D721Med (cell line): ENCODE results near the gene PRDM10.
"Not testable (repeated sequence)": the region's sequence is repeated elsewhere in the genome, so short reads cannot be mapped to it uniquely, and the experiment has no call there.

Experiments
- DNase-seq: peaks from one replicate; pipeline ENCODE4 v3.0.0; 2011; ENCODE audit warnings: low spot score; ENCODE audit not compliant: insufficient read length
- FAIRE-seq: peaks from 2 replicates; lab custom pipeline; 2011; peaks lifted over from hg19 to GRCh38; lab: Jason Lieb, UNC
- TF ChIP-seq, protein P1 (sequence below): IDR thresholded peaks from 2 replicates; pipeline ENCODE4 v1.5.1; 2012; ENCODE audit warnings: mild to moderate bottlenecking, control low read depth; ENCODE audit not compliant: insufficient read depth; ENCODE audit errors: missing control alignments

Gene PRDM10

DNA sequence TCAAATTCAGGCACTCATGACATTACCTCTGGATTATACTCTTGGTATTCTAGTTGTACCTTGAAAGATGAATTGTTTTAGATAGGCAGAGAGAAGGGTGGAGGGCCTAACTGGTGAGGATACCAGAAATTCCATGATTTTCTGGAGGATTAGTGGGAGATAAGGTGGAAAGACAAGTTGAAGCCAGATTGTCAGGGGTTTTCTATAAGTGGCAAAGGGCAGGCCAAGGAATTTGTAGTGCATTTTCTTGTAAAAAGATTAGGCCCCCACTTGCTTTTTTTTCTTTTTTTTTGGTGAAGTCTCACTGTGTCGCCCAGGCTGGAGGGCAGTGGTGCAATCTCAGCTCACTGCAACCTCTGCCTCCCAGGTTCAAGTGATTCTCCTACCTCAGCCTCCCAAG lies 28.4 kb upstream of the PRDM10 start:
- no peak for FAIRE-seq
- DNase-seq, result no peak
- TF ChIP-seq, protein P1, sequence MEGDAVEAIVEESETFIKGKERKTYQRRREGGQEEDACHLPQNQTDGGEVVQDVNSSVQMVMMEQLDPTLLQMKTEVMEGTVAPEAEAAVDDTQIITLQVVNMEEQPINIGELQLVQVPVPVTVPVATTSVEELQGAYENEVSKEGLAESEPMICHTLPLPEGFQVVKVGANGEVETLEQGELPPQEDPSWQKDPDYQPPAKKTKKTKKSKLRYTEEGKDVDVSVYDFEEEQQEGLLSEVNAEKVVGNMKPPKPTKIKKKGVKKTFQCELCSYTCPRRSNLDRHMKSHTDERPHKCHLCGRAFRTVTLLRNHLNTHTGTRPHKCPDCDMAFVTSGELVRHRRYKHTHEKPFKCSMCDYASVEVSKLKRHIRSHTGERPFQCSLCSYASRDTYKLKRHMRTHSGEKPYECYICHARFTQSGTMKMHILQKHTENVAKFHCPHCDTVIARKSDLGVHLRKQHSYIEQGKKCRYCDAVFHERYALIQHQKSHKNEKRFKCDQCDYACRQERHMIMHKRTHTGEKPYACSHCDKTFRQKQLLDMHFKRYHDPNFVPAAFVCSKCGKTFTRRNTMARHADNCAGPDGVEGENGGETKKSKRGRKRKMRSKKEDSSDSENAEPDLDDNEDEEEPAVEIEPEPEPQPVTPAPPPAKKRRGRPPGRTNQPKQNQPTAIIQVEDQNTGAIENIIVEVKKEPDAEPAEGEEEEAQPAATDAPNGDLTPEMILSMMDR, result no peak

DNA sequence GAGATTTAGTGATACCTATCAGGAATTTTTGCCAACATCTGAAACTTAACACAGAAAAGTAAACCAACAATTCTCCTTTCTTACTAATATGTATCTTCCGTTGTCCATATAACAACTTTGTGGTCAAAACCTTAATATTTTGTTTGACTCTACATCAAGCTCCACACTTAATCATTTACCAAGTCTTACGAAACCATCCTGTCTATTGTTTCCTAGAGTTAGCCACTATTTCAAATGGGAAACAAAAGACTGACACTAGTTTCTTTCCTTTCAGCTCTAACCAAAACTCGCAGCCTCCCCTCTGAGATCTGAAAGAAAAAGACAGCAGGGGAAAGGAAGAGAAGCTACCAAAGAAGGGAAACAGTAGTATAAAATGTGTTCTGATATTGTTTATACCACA lies 26.5 kb upstream of the PRDM10 start:
- TF ChIP-seq, protein P1, result no peak
- DNase-seq, result no peak
- no peak for FAIRE-seq

DNA sequence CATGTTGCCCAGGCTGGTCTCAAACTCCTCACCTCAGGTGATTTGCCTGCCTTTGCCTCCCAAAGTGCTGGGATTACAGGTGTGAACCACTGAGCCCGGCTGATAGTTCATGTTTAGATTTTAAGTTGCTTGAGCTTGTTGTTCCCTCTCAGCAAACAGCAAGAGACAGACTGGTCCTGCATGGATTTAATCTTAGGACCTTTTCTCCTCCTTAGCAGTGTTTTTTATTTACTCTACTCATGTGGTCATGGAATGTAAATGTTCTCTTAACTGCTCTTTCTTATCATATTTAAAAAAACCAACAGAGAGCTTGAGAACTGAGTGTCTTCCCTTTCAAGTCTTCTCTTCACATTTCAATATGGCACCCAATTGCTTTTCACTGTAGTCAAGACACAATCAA lies 22.7 kb upstream of the PRDM10 start:
- TF ChIP-seq, protein P1, result no peak
- no peak for FAIRE-seq

DNA sequence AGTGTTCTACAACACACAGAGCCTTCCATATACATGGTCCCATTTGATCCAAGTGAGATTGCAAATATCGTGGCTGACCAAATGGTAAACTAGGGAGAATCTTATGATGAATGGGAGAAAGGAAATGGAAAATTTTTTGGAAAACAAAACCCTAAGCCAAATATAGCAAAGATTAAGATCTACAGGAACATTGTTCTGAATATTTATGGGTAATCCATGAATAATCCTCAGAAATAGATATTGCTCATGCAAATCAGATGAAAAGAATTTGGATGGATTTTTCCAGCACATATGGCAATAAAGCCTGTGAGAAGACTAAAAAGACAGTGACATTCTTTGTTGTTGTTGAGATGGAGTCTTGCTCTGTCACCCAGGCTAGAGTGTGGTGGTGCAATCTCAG lies 21.7 kb upstream of the PRDM10 start:
- TF ChIP-seq, protein P1, result no peak
- DNase-seq, result no peak
- no peak for FAIRE-seq

More for the DNA sequence above, 22.7 kb upstream of the PRDM10 start:
- DNase-seq, result no peak

DNA sequence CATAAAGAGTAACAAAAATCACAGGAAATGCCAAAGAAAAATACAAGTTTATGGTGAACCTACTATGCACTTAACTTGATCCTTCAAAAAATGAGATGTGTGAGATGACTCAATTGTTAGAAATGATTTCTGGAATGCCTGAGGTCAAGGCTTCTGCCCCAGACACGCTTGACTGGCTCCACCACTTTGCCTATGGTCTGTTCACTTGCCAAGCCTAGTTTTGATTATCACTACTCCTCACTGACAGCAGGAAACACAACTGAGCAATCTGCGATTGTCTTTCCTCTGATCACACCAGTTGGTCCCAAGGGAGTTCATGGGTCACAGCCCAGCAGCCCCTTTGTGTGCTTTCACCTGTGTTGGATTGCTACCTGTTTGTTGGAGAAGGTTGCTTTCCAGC lies 20.6 kb upstream of the PRDM10 start:
- DNase-seq (no peak), FAIRE-seq (no peak)
- TF ChIP-seq, protein P1, result no peak

DNA sequence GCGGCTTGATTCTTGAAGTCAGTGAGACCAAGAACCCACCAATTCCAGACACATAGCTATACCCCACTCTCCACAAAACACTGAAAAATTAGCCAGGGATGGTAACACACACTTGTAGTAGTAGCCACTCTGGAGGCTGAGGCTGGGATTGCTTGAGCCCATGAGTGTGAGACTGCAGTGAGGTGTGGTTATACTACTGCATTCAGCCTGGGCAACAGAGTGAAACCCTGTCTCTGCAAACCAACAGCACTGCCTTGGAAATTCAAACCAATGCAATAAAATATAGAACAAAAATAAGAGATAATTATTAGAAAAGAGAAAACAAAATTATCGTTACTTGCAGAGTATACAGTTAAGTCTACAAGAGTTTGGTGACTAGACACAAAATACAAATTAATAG lies 20.2 kb upstream of the PRDM10 start:
- TF ChIP-seq, protein P1, result no peak
- DNase-seq, result no peak

DNA sequence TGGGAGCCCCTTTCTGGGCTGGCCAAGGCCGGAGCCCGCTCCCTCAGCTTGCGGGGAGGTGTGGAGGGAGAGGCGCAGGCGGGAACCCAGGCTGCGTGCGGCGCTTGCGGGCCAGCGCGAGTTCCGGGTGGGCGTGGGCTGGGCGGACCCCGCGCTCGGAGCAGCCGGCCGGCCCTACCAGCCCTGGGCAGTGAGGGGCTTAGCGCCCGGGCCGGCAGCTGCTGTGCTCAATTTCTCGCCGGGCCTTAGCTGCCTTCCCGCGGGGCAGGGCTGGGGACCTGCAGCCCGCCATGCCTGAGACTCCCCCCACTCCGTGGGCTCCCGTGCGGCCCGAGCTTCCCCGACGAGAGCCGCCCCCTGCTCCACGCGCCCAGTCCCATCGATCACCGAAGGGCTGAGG lies 19.0 kb upstream of the PRDM10 start:
- FAIRE-seq, result not testable (repeated sequence)

More for the DNA sequence above, 20.2 kb upstream of the PRDM10 start:
- FAIRE-seq, result no peak

DNA sequence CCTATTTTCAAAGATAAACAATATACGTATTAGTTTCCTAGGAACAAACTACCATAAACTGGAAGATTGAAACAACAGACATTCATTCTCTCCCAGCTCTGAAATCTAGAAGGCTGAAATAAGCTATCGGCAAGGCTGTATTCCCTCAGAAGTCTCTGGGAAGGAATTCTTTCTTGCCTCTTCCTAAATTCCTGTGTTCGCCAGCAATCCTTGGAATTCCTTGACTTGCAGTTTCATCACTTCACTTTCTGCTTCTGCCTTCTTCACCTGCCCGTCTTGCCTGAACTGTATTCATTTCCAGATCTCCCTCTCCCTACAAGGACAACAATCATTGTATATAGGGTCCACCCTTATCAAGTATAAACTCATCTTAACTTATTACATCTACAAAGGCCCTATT lies 17.7 kb upstream of the PRDM10 start:
- TF ChIP-seq, protein P1, result no peak
- DNase-seq (no peak), FAIRE-seq (no peak)

More for the DNA sequence above, 19.0 kb upstream of the PRDM10 start:
- not testable (repeated sequence) for DNase-seq

DNA sequence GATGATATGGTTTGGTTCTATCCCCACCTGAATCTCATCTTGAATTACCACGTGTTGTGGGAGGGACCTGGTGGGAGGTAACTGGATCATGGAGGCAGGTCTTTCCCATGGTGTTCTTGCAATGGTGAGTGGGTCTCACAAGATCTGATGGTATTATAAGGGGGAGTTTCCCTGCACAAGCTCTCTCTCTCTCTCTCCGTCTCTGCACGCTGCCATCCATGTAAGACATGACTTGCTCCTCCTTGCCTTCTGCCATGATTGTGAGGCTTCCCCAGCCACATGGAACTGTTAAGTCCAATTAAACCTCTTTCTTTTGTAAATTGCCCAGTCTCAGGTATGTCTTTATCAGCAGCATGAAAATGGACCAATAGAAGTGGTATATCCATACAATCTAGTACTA lies 13.2 kb upstream of the PRDM10 start:
- FAIRE-seq, DNase-seq: not testable (repeated sequence)
